BJ (cell line): ENCODE data around the gene UBE2C. TPM values are rescaled to one million over a fixed set of nuclear protein-coding genes. Genes with fewer than 3 reads are reported as not detected.
A peak's percentile ranks its signal among the peaks of the same experiment; 100 is the strongest.

ENCODE experiments used
- CTCF ChIA-PET: fragments of 350-600 bp; formaldehyde crosslinking; extraction: SDS; loops from one replicate; lab custom pipeline; 2021; ENCODE audit warnings: antibody characterized with exemption, inconsistent platforms; lab: Yijun Ruan, JAX
- POLR2A ChIA-PET: fragments of 300-600 bp; sonication (Branson Sonifier 250); formaldehyde crosslinking; extraction: SDS; loops from one replicate; lab custom pipeline; 2021; ENCODE audit warnings: antibody characterized with exemption; lab: Charles Lee
- DNase-seq: peaks from one replicate; pipeline ENCODE4 v3.0.0-alpha.2; 2011; ENCODE audit warnings: low read depth
- H3K27me3 ChIP-seq: 2 replicates; pipeline ENCODE4 v1.6.0; 2011; ENCODE audit warnings: low read length; ENCODE audit not compliant: control insufficient read depth, insufficient read depth
- H3K36me3 ChIP-seq: 2 replicates; pipeline ENCODE4 v1.5.1; 2011; ENCODE audit warnings: low read length; ENCODE audit not compliant: control insufficient read depth, insufficient read depth
- H3K4me3 ChIP-seq: 2 replicates; pipeline ENCODE4 v1.5.1; 2011; ENCODE audit warnings: low read depth, mild to moderate bottlenecking, control low read depth, low read length
- CTCF ChIP-seq: IDR thresholded peaks from 2 replicates; pipeline ENCODE4 v1.5.1; 2011; ENCODE audit warnings: low read depth, mild to moderate bottlenecking, control low read depth, inconsistent platforms, low read length, moderate library complexity; ENCODE audit not compliant: insufficient read depth
- polyA plus RNA-seq: library from polyadenylated mRNA; depleted of rRNA; stranded (reverse); fragments of >200 nt; gene quantifications from 2 replicates; pipeline ENCODE4 v1.2.3, GENCODE V29; 2011

UBE2C gene
- polyA plus RNA-seq, 1 experiment, result 90.8 TPM

- Histone ChIP-seq H3K4me3 (no peak overlapping the region), H3K36me3 (peaks cover 8% of the 10 kb centered on the region), H3K27me3 (no peaks in the 10 kb centered on the region)
- ChIA-PET CTCF (no interaction called here), POLR2A (interaction anchor here (0.6 kb wide), 1 partner anchor 8 kb away, joined by 3 read pairs; no protein-coding TSS in a partner anchor)
- TF ChIP-seq CTCF, result no peak
- peak; percentile 60 for DNase-seq
These were observed 23.4 kb downstream of the UBE2C start for GRCh38 chr20:45835825-45836224.

GRCh38 chr20:45836841-45837240, 24.4 kb downstream of the UBE2C start:
- CTCF ChIA-PET, result interaction anchor here (1.0 to 1.3 kb wide), 2 partner anchors 11 to 38 kb away, joined by 3 to 5 read pairs; no protein-coding TSS in a partner anchor
- DNase-seq, result no peak
- POLR2A ChIA-PET, result no interaction called here
- peaks cover 13% of the 10 kb centered on the region for H3K36me3 ChIP-seq
- no peak for TF ChIP-seq CTCF
- H3K27me3 ChIP-seq, result no peaks in the 10 kb centered on the region
- H3K4me3 ChIP-seq, result no peak overlapping the region

- H3K36me3 ChIP-seq, result peaks cover 24% of the 10 kb centered on the region
- no peak for DNase-seq
- TF ChIP-seq CTCF, result no peak
- H3K27me3 ChIP-seq, result no peaks in the 10 kb centered on the region
- CTCF ChIA-PET, result interaction anchor here (1.4 kb wide), 1 partner anchor 41 kb away, joined by 3 read pairs; no protein-coding TSS in a partner anchor
- POLR2A ChIA-PET, result no interaction called here
- H3K4me3 ChIP-seq, result no peak overlapping the region
These were observed 28.3 kb downstream of the UBE2C start for GRCh38 chr20:45840700-45841198.

- Histone ChIP-seq H3K4me3 (no peak overlapping the region), H3K36me3 (peaks cover 22% of the 10 kb centered on the region), H3K27me3 (no peaks in the 10 kb centered on the region)
- TF ChIP-seq CTCF, result no peak
- POLR2A ChIA-PET, result no interaction called here
- no peak for DNase-seq
- CTCF ChIA-PET, result interaction anchor here (1.1 to 1.5 kb wide), 5 partner anchors 37 to 128 kb away, joined by 3 to 5 read pairs (median 3); partner anchors contain the start of gene ZSWIM1
These were observed 29.1 kb downstream of the UBE2C start for GRCh38 chr20:45841407-45842129.

GRCh38 chr20:45842169-45842812, 29.8 kb downstream of the UBE2C start:
- H3K4me3 ChIP-seq, result no peak overlapping the region
- ChIA-PET POLR2A (interaction anchor here (0.7 kb wide), 2 partner anchors 17 to 557 kb away, joined by 3 to 5 read pairs; no protein-coding TSS in a partner anchor), CTCF (interaction anchor here (1.1 to 1.5 kb wide), 7 partner anchors 18 to 127 kb away, joined by 3 to 5 read pairs (median 3); partner anchors contain the start of gene ZSWIM1)
- peaks cover 19% of the 10 kb centered on the region for H3K36me3 ChIP-seq
- H3K27me3 ChIP-seq, result no peaks in the 10 kb centered on the region
- peak; percentile 37 for DNase-seq
- no peak for TF ChIP-seq CTCF
